ENCODE measurements around the gene DAZ3. TPM values are rescaled to one million over a fixed set of nuclear protein-coding genes. Genes with fewer than 3 reads are reported as not detected.

DAZ3 gene, protein sequence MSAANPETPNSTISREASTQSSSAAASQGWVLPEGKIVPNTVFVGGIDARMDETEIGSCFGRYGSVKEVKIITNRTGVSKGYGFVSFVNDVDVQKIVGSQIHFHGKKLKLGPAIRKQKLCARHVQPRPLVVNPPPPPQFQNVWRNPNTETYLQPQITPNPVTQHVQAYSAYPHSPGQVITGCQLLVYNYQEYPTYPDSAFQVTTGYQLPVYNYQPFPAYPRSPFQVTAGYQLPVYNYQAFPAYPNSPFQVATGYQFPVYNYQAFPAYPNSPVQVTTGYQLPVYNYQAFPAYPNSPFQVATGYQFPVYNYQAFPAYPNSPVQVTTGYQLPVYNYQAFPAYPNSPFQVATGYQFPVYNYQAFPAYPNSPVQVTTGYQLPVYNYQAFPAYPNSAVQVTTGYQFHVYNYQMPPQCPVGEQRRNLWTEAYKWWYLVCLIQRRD
- total RNA-seq, result not detected in 2 replicates

DNA sequence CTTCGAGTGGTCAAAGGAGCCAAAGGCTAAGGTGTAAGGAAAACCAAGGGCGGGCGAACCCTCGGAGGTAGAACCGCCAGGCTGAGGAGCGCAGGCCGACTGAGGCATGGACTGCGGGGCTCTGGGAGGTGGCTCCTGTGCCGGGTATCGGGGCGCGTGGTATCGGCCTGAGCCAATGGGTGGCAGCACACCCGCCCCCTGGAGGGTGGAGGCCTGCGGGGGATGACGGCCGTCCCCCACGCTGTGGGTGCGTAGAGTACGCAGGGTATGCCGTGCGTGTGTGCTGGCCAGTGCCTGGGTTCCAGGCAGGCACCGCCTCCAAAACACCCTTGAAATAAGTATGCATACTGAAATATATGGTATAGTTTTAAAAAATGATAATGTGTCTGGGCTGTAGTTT lies at the start of gene DAZ3:
DAZ3 (minus strand) TSS at position 101 of the 400 bp plus-strand sequence. CDS start 208 bp downstream, outside the sequence.

DNA sequence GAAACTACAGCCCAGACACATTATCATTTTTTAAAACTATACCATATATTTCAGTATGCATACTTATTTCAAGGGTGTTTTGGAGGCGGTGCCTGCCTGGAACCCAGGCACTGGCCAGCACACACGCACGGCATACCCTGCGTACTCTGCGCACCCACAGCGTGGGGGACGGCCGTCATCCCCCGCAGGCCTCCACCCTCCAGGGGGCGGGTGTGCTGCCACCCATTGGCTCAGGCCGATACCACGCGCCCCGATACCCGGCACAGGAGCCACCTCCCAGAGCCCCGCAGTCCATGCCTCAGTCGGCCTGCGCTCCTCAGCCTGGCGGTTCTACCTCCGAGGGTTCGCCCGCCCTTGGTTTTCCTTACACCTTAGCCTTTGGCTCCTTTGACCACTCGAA lies 20.4 kb upstream of the DAZ3 start, which contains the start of gene DAZ4:
DAZ4 (plus strand) TSS at position 301 of the 400 bp plus-strand sequence. CDS start 208 bp downstream, outside the sequence.

Other genes with a start within 250 kb of the DAZ3 start
- not detected in 2 replicates for gene BPY2B, start 195.4 kb downstream of the DAZ3 start, total RNA-seq
- gene DAZ4, start 20.5 kb upstream of the DAZ3 start, total RNA-seq, result not detected in 2 replicates
- gene BPY2C, start 238.7 kb upstream of the DAZ3 start, total RNA-seq, result not detected in 2 replicates